K562 (cell line): ENCODE measurements around the gene KCND1. TPM values are rescaled to one million over a fixed set of nuclear protein-coding genes. Genes with fewer than 3 reads are reported as not detected.

Source experiments
- ARID2 ChIP-seq: fragments of 450-650 bp; IDR thresholded peaks from 2 replicates; pipeline ENCODE4 v1.6.1; 2017; ENCODE audit warnings: antibody characterized with exemption, mild to moderate bottlenecking
- BCOR ChIP-seq: fragments of 450-650 bp; IDR thresholded peaks from 2 replicates; pipeline ENCODE4 v1.6.1; 2016
- FOS ChIP-seq: IDR thresholded peaks from 3 replicates; pipeline ENCODE4 v1.6.1; 2011; ENCODE audit not compliant: insufficient read length; ENCODE audit errors: extremely low read depth
- FOXA1 ChIP-seq: fragments of 450-650 bp; IDR thresholded peaks from 2 replicates; pipeline ENCODE4 v1.6.1; 2016; ENCODE audit warnings: mild to moderate bottlenecking, borderline replicate concordance
- GATA2 ChIP-seq: sonication (generic); formaldehyde crosslinking; IDR thresholded peaks from 2 replicates; pipeline ENCODE4 v1.4.0; 2020; ENCODE audit warnings: mild to moderate bottlenecking, missing genetic modification reagents
- HDAC1 ChIP-seq, 2 experiments: fragments of 450-650 bp; IDR thresholded peaks; 2 replicates each; pipeline ENCODE4 v1.6.1; 2016 to 2017; ENCODE audit warnings: inconsistent platforms in 1 of 2, mild to moderate bottlenecking in 1 of 2, moderate library complexity in 1 of 2
- HMG20B ChIP-seq: fragments of 250-450 bp; sonication (Bioruptor Pico); IDR thresholded peaks from 2 replicates; pipeline ENCODE4 v1.5.0; 2021; ENCODE audit warnings: mild to moderate bottlenecking
- PHF20 ChIP-seq: fragments of 450-650 bp; IDR thresholded peaks from 2 replicates; pipeline ENCODE4 v1.6.1; 2018; ENCODE audit not compliant: partially characterized antibody
- PHF8 ChIP-seq: fragments of 200-600 bp; sonication (generic); IDR thresholded peaks from 2 replicates; pipeline ENCODE4 v1.6.1; 2012; ENCODE audit warnings: mixed run types, mild to moderate bottlenecking, inconsistent platforms, low read length, moderate library complexity, borderline replicate concordance
- POLR2H ChIP-seq: IDR thresholded peaks from 2 replicates; pipeline ENCODE4 v1.6.1; 2016; ENCODE audit warnings: missing genetic modification characterization, low read depth, mild to moderate bottlenecking, control low read depth, missing compliant biosample characterization, moderate library complexity
- POLR3G ChIP-seq: IDR thresholded peaks from 2 replicates; pipeline ENCODE4 v1.6.1; 2011; ENCODE audit not compliant: insufficient read length, insufficient replicate concordance; ENCODE audit errors: extremely low read depth
- RBM34 ChIP-seq: fragments of 200-400 bp; formaldehyde crosslinking; IDR thresholded peaks from 2 replicates; pipeline ENCODE4 v1.6.1; 2018; ENCODE audit warnings: low read length, borderline replicate concordance; ENCODE audit not compliant: insufficient read depth
- TAF15 ChIP-seq: fragments of 200-400 bp; formaldehyde crosslinking; IDR thresholded peaks from 2 replicates; pipeline ENCODE4 v1.6.1; 2017; ENCODE audit warnings: mild to moderate bottlenecking, low read depth, low read length, moderate library complexity
- TAF7 ChIP-seq: fragments of 450-650 bp; IDR thresholded peaks from 2 replicates; pipeline ENCODE4 v1.6.1; 2016; ENCODE audit warnings: missing genetic modification characterization, missing compliant biosample characterization
- ZFPM2 ChIP-seq: fragments of 250-450 bp; sonication (Bioruptor Pico); IDR thresholded peaks from 2 replicates; pipeline ENCODE4 v1.5.1; 2022; ENCODE audit warnings: mild to moderate bottlenecking
- ZNF778 ChIP-seq: fragments of 450-650 bp; formaldehyde crosslinking; IDR thresholded peaks from 2 replicates; pipeline ENCODE4 v1.4.0; 2020; ENCODE audit warnings: mild to moderate bottlenecking, moderate library complexity
- polyA plus RNA-seq, 8 experiments: library from polyadenylated mRNA; depleted of rRNA in 4 of 8; stranded (reverse) in 5 of 8; unstranded in 3 of 8; fragments of >200 nt; fragmentation: Nextera tagmentation in 2 of 8; fragmentation: Illumina TruSeq in 1 of 8; extraction: Ambion mirVana in 2 of 8; extraction: Trizol in 1 of 8; gene quantifications; 2 replicates each; pipeline versions ENCODE4 v1.2.1 to v1.2.3, GENCODE V29; 2011 to 2014; ENCODE audit warnings: inconsistent platforms in 1 of 8, missing spikeins in 1 of 8
- total RNA-seq, 7 experiments: library from RNA; depleted of rRNA in 6 of 7; stranded (reverse); fragments of >200 nt in 6 of 7; fragmentation: Illumina TruSeq in 2 of 7; extraction: Trizol in 2 of 7; gene quantifications; 2 replicates each; pipeline versions ENCODE4 v1.2.1 to v1.2.3, GENCODE V29; 2011 to 2021; ENCODE audit warnings: low replicate concordance in 1 of 7
- TF ChIP-seq, protein P1 (sequence below): sonication (generic); formaldehyde crosslinking; IDR thresholded peaks from 2 replicates; pipeline ENCODE4 v1.9.0; 2022; ENCODE audit warnings: mild to moderate bottlenecking, missing genetic modification reagents
- TF ChIP-seq, protein P2 (sequence below): fragments of 250-450 bp; sonication (Bioruptor Pico); IDR thresholded peaks from 2 replicates; pipeline ENCODE4 v1.5.0; 2020; ENCODE audit warnings: mild to moderate bottlenecking, borderline replicate concordance
- TF ChIP-seq, protein P3 (sequence below): fragments of 250-450 bp; sonication (Bioruptor Pico); IDR thresholded peaks from 2 replicates; pipeline ENCODE4 v1.4.0; 2020; ENCODE audit warnings: mild to moderate bottlenecking
- TF ChIP-seq, protein P4 (sequence below): fragments of 250-450 bp; sonication (Bioruptor Pico); IDR thresholded peaks from 2 replicates; pipeline ENCODE4 v1.8.0; 2021; ENCODE audit warnings: mild to moderate bottlenecking, moderate library complexity
- TF ChIP-seq, protein P5 (sequence below): fragments of 450-650 bp; formaldehyde crosslinking; IDR thresholded peaks from 2 replicates; pipeline ENCODE4 v1.4.0; 2022; ENCODE audit warnings: missing genetic modification characterization

KCND1 gene
- total and polyA plus RNA-seq, 9 of the 15 experiments (the other 6 are each of a cell fraction or from before 2014, with no cell fraction given): 0.06 to 0.83 (median 0.39) TPM; not detected in 1

DNA sequence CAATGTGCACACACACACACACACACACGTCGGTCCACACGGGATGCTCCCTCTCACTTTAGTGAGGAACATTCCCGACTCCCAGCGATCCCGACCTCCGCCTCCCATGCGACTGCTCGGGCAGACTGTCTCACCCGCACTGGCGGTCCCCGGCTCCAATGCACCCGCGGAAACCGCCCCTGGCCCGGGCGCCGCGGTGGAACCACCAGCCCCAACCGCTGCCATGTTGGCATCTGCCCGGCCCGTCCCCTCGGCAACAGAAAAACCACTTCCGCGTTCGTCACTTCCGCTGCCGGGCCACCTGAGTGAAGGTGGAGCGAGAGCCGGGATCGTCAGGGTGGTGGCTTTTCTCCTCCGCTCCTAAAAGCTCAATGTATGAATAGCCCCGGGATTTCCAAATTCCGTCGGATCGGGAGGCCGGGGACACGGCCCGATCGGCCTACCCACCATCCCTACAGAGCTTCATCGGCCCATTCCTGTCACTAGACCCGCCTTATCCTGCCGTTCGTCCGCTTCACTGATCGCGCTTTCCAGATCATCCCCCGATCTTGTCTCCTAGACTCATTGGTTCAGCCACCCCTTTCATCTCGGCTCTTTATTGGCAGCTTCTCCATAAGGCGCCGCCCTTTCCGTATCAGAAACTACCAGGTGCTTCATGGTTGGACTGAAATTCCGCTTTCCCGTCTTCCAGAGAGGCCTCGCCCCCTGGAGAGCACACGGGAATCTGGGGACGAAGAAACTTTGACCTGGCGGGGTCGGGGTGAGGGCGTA is 60.0 kb downstream of the KCND1 start, which contains the start of gene SLC35A2 (continued):
- TF ChIP-seq ZNF778 (CRISPR knock-in tag): no peak
- no peak for TF ChIP-seq FOXA1
- peak; percentile 74; the same call in 1 of the 2 replicates for TF ChIP-seq PHF8
- TF ChIP-seq POLR2H: peak; percentile 89
- TF ChIP-seq HDAC1 (IDR thresholded peaks at IDR 0.05): peak in 1 of 2 experiments; percentile 96; a peak in 2 of 4 replicates
- TF ChIP-seq, protein P1, sequence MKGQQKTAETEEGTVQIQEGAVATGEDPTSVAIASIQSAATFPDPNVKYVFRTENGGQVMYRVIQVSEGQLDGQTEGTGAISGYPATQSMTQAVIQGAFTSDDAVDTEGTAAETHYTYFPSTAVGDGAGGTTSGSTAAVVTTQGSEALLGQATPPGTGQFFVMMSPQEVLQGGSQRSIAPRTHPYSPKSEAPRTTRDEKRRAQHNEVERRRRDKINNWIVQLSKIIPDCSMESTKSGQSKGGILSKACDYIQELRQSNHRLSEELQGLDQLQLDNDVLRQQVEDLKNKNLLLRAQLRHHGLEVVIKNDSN (CRISPR knock-in tag): no peak
- no peak for TF ChIP-seq BCOR
- TF ChIP-seq, protein P2, sequence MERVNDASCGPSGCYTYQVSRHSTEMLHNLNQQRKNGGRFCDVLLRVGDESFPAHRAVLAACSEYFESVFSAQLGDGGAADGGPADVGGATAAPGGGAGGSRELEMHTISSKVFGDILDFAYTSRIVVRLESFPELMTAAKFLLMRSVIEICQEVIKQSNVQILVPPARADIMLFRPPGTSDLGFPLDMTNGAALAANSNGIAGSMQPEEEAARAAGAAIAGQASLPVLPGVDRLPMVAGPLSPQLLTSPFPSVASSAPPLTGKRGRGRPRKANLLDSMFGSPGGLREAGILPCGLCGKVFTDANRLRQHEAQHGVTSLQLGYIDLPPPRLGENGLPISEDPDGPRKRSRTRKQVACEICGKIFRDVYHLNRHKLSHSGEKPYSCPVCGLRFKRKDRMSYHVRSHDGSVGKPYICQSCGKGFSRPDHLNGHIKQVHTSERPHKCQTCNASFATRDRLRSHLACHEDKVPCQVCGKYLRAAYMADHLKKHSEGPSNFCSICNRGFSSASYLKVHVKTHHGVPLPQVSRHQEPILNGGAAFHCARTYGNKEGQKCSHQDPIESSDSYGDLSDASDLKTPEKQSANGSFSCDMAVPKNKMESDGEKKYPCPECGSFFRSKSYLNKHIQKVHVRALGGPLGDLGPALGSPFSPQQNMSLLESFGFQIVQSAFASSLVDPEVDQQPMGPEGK (CRISPR knock-in tag): peak; percentile 93
- no peak for TF ChIP-seq RBM34
- no peak for TF ChIP-seq FOS
- TF ChIP-seq HMG20B (CRISPR knock-in tag): peak; percentile 93; the same call in 1 of the 2 replicates
- no peak for TF ChIP-seq ARID2
- TF ChIP-seq, protein P3, sequence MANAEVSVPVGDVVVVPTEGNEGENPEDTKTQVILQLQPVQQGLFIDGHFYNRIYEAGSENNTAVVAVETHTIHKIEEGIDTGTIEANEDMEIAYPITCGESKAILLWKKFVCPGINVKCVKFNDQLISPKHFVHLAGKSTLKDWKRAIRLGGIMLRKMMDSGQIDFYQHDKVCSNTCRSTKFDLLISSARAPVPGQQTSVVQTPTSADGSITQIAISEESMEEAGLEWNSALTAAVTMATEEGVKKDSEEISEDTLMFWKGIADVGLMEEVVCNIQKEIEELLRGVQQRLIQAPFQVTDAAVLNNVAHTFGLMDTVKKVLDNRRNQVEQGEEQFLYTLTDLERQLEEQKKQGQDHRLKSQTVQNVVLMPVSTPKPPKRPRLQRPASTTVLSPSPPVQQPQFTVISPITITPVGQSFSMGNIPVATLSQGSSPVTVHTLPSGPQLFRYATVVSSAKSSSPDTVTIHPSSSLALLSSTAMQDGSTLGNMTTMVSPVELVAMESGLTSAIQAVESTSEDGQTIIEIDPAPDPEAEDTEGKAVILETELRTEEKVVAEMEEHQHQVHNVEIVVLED (CRISPR knock-in tag): no peak
- TF ChIP-seq PHF20: peak; percentile 83
- TF ChIP-seq TAF7: peak; percentile 21; the same call in 1 of the 2 replicates
- TF ChIP-seq POLR3G: no peak
- TF ChIP-seq ZFPM2 (CRISPR knock-in tag): peak; percentile 92; the same call in 1 of the 2 replicates
- TF ChIP-seq, protein P4, sequence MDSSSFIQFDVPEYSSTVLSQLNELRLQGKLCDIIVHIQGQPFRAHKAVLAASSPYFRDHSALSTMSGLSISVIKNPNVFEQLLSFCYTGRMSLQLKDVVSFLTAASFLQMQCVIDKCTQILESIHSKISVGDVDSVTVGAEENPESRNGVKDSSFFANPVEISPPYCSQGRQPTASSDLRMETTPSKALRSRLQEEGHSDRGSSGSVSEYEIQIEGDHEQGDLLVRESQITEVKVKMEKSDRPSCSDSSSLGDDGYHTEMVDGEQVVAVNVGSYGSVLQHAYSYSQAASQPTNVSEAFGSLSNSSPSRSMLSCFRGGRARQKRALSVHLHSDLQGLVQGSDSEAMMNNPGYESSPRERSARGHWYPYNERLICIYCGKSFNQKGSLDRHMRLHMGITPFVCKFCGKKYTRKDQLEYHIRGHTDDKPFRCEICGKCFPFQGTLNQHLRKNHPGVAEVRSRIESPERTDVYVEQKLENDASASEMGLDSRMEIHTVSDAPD (CRISPR knock-in tag): no peak
- no peak for TF ChIP-seq TAF15
- TF ChIP-seq, protein P5, sequence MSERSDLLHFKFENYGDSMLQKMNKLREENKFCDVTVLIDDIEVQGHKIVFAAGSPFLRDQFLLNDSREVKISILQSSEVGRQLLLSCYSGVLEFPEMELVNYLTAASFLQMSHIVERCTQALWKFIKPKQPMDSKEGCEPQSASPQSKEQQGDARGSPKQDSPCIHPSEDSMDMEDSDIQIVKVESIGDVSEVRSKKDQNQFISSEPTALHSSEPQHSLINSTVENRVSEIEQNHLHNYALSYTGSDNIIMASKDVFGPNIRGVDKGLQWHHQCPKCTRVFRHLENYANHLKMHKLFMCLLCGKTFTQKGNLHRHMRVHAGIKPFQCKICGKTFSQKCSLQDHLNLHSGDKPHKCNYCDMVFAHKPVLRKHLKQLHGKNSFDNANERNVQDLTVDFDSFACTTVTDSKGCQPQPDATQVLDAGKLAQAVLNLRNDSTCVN: no peak; the same call in none of the 2 replicates
- peak; percentile 58 for TF ChIP-seq GATA2
